Activated CD4-positive, alpha-beta T cell treated with anti-CD3 and anti-CD28 coated beads, Interleukin-2, amount 50 U/mL, for 4 hours (primary cell): ENCODE data around the gene VCL.

ENCODE experiments used
- DNase-seq, 2 experiments: peaks; one replicate each; pipeline ENCODE4 v3.0.0-alpha.2; 2020

Gene VCL

DNA sequence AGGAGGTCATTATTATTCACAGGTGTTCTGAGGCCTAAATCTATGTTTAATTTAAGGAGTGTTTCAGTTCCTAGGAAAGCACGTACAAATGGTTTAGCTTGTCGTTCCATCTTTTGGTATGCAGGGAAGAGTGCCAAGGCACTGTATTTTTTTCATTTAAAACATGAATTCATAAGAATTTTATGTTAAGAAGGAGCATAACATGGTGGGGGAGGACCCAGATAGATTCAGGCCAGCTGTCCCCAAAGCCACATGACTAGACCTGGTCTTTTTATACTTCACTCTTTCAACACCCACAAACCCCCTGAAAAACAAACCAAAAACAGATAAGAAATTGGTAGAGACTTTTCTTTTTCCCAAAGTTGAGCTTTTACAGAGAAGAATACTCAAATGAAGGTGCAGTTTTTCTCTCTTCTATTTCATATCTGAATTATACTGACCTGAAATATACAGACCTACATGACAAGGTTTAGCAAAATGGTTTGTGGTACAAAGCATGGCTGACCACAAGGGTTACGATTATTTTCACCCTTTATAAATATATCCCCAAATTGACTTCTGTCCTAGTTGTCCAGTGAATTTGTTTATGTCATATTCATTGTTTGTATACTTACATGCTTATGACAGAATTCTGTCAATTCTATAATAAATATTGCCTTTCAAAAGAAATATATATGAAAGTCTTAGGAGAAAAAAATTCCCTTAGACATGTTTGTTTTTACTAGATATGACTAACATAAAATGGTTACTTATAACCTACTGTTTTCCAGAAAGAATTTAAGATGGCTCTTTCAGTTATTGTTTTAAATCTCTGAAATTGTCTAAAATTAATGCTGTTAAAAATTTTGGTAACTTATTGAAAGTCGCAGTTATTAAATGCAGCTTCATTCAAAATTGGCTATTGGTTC lies 81.4 kb downstream of the VCL start:
- no peak for DNase-seq

DNA sequence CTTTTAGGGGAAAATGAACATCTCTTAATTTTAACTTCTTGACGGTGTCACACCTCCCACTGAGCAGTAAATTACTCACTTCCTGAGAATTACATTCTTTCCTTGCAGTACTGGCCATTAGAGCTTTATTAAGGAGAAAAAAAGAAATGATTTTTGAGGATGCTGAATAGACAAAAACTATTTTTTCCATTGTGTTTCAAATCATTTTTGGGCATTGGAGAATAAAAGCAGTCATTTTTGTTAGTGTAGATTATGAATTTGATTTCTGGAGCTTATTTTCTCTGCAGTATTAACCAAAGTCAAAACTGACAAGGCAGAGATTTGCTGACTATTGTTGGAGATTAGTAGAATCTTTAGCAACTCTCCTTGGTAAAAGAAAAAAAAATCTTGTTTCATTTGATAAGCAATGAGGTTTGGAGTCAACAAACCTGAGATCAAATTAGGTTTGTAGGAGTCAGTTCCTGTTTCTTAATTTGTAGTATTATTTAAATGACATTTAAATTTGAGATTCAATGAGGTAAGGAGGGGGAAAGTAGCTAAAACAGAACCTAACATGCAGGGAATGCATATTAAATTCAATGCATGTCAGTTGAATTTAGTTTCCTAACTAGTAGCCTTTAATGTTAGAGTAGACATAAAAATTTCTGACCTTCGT lies 82.1 kb downstream of the VCL start:
- no peak for DNase-seq

DNA sequence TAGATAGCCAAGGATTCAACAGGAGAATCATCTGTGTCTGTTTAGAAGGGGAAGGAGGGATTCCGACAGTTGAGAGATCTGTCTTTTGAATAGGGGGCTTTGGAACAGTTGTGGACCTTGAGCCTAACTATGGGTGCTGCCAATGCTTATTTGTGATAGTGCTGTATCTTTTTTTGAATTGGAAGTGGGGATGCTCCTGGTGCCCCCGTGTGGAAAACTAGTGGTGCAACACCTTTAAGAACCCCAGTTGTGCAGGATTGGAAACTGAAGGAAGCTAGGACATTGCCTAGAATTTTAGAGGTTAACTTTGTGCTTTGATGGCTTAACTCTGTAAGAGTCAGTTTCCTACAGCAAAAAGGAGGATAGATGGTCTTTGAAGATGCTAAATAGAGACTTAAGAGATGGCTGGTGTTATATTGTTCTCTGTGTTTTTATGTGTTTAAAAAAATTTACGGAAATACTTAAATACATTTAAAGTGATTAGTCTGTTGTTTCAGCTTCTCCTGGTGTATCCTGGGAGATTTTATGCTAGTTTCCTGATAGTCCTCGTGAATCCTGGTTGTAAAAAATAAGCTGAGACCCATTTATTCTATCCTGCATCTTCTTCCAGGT lies 83.4 kb downstream of the VCL start:
- peak; percentile 16 to 29 for DNase-seq

DNA sequence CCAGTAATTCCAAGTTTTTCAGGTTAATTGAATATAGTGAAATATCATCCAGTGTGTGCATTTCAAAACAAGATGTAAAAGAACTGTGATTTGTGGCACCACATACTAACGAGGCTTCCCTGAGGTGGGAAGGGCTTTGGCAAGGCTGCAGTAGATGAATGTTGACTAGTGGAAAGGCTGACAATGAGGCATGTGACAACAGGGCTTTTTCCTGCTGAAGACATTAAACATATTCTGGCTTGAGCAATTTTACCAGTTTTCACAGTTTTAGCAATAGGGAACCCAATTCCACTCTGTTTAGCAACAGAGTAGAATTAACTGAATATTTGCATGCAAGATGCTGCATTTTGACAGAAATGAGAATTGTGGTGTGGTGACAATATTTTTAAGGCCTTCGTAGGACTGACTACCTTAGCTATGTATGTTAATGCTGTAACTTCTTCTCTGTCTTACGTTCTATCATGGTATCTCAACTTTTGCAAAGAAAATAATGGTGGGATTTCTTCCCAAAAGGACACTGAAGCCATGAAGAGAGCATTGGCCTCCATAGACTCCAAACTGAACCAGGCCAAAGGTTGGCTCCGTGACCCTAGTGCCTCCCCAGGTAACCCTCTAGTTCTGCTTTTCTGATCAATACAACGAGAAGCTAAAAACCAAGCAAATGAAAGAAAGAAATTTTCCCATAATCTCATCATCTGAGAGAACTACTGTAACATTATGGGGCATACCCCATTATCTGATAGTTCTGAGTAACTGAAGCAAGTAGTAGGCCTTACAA lies 84.2 kb downstream of the VCL start:
- no peak for DNase-seq

DNA sequence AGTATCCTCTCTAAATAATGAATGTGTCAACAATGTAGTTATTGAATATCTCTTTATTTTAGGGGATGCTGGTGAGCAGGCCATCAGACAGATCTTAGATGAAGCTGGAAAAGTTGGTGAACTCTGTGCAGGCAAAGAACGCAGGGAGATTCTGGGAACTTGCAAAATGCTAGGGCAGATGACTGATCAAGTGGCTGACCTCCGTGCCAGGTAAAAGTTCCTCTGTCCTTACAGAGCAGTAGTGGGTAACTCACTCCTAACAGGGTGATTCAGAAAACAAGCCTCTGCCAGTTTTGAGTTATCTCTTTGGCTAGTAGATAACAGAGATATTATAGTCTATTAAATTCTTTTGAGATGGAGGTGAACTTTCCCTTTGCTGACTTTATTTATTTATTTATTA lies 85.4 kb downstream of the VCL start:
- DNase-seq: no peak

GRCh38 chr10:74084955-74085354 lies 87.0 kb downstream of the VCL start:
- no peak for DNase-seq

DNA sequence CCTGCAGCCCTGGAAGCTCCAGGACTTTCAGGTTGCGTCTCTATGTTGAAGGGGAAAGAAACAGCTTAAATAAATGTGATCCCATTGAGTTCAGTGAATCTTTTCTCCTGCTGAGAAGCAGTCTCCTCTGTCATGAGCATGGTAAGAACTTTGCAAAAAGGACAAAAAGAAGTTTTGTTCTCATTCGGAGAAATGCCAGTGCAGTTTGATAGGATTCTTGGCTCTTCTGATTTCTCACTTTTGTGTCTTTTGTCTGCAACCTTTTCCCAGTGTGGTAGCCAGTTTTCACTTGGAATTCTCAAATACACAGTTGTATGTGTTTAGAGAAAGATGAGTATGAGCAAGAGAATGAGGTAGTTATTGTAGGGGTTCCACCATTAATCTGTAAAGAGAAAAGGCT lies 88.4 kb downstream of the VCL start:
- no peak for DNase-seq

DNA sequence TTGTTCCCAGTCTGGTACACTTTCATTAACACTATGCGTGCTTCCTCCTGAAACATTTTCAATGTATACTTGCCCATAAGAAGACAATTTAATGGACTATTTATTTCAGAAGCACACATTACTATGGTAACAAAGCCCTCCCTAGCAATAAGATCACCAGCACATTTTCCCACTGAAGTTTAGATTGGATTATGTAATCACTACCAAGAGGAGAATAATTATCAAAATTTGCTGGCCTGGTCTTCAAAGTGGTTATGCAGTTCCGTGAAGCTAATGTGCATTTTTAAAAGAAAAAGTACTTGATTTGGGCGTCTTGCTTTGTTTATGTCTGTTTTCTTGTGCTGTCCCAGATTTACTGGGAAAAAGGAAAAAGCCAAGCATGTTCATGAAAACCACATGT lies 90.8 kb downstream of the VCL start:
- DNase-seq: no peak

DNA sequence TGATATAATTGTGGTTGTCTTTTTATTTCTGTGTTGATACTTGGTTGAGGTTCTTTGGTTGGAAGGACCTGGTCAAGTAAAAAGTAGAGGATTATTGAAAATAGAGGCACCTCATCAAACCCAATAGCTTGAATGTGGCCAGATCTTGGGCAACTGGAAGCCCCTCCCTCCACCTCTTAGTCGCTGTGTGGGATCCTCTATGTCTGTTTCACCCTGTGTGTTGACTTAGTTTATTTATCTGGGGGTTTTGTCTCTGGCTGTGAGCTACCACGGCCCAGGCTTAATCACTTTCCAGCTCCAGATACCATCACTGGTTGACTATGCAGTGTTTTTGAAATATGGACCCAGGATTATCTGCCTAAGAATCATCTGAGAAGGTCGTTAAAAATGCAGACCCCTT lies 94.5 kb downstream of the VCL start:
- no peak for DNase-seq

- no peak for DNase-seq
These were observed 95.7 kb downstream of the VCL start for GRCh38 chr10:74093530-74094164.

DNA sequence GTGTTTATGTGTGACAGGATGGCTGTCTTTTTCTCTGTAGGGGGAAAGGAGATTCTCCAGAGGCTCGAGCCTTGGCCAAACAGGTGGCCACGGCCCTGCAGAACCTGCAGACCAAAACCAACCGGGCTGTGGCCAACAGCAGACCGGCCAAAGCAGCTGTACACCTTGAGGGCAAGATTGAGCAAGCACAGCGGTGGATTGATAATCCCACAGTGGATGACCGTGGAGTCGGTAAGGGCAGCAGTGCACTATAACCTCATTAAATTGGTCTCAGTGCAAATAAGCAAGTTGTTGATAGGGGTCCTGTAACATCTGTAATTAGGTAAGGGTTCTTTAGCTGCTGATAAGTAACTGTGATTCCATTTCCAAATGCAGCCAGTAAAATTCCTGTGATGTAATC lies 96.3 kb downstream of the VCL start:
- no peak for DNase-seq

DNA sequence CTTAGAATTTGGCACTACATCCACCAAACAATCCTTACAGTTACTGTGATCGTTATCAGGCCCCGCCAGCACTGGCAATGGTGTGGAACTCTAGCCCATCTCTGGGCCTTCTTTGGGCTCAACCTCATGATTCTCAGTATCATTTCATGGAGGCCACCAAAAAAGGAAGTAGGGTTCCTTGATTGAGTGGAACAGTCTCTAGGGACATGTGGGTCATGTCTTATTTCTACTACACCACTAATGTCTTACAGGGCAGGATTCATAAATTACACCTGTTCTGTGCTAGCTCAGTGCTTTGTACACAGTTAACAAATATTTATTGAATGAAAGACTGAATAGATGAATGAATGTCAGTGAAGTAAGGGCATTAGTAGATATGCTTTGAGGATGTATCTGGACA lies 98.9 kb downstream of the VCL start:
- no peak for DNase-seq

DNA sequence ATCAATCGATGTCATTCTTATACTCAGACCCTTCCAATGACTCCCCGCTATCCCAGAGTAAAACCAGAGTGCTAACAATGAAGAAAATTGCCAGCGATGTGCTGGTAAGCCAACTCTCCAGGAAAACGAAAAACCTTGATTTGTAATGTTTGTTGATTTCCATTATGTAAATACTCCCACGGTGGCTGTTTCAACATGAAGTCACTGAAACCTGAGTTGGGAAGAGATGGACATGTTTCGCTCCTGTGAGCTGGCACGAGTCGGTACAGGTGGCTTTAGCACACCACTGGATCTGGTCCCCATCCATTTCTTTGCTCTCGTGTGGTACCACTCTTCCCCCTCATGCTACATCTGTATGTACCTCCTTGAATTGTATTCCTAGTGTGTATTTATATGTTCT lies 99.9 kb downstream of the VCL start:
- no peak for DNase-seq

- no peak for DNase-seq
These were observed 101.5 kb downstream of the VCL start for GRCh38 chr10:74099420-74099819.

GRCh38 chr10:74099836-74100235 lies 101.9 kb downstream of the VCL start:
- no peak for DNase-seq

- DNase-seq: no peak
These were observed 105.8 kb downstream of the VCL start for GRCh38 chr10:74103560-74104258.

GRCh38 chr10:74104480-74104879 lies 106.6 kb downstream of the VCL start:
- DNase-seq: no peak

DNA sequence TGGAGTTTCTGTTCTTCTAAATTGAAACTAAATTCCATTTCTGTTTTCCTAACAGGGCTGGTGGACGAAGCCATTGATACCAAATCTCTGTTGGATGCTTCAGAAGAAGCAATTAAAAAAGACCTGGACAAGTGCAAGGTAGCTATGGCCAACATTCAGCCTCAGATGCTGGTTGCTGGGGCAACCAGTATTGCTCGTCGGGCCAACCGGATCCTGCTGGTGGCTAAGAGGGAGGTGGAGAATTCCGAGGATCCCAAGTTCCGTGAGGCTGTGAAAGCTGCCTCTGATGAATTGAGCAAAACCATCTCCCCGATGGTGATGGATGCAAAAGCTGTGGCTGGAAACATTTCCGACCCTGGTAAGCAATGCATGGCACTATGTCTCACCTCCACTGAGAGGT lies 107.1 kb downstream of the VCL start:
- no peak for DNase-seq

DNA sequence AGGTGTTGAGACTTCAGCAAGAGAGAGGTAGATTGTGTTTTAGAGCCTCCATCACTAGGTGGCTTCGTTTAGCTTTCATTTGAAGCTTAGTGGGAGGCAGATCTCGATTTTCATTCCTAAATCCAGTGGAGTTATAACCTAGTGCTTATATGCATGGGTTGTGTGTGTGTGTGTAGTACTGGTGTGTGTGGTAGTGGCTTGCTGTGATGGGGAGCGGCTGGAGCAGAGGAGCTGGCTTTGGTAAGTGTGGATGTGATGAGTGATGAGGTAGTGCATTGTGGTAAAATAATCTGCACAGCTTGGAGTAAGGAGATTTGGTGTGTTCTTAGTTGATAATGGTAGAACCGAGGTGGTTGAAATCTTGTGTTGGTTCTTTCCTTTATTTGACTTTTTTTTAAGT lies 109.5 kb downstream of the VCL start:
- DNase-seq: no peak

DNA sequence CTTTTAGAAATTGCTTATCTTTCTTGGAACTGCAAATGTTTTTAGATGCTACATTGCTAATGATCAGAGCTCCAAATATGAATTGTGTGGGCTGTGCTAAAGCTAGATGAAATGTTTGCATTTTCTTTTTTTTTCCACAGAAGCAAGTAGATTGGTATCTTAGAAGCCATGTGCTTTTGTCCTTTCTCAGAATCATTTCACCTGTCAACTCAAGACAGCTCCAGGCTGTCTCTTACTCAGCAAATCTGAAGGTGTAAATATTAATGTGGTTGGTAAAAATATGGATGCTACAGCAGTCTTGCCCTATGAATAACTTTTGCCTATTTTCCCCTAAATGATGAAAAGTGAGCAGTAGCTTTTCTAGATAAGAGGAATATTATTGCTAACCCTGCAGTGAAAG lies 111.5 kb downstream of the VCL start:
- DNase-seq: no peak

- DNase-seq: no peak
These were observed 112.2 kb downstream of the VCL start for GRCh38 chr10:74110120-74110519.

- no peak for DNase-seq
These were observed 113.9 kb downstream of the VCL start for GRCh38 chr10:74111799-74112198.
